HAP-1 (cell line): ENCODE measurements around the gene GPHA2.
A peak's percentile ranks its signal among the peaks of the same experiment; 100 is the strongest.
"Not testable (repeated sequence)": the region's sequence is repeated elsewhere in the genome, so short reads cannot be mapped to it uniquely, and the experiment has no call there.

Experiments
- DNase-seq, 2 experiments: peaks; one replicate each; pipeline ENCODE4 v3.0.0-alpha.2; 2016 to 2020; ENCODE audit warnings: low spot score in 2 of 2
- H3K27me3 ChIP-seq: fragments of 250-450 bp; sonication (Bioruptor Pico); 2 replicates; pipeline ENCODE4 v1.5.1; 2020; ENCODE audit warnings: low read depth, mild to moderate bottlenecking, moderate library complexity
- H3K36me3 ChIP-seq: fragments of 250-450 bp; sonication (Bioruptor Pico); replicated peaks from 2 replicates; pipeline ENCODE4 v1.5.1; 2020; ENCODE audit warnings: mild to moderate bottlenecking
- H3K4me1 ChIP-seq: fragments of 250-450 bp; sonication (Bioruptor Pico); 2 replicates; pipeline ENCODE4 v1.5.1; 2020; ENCODE audit warnings: mild to moderate bottlenecking
- H3K4me3 ChIP-seq: fragments of 250-450 bp; sonication (Bioruptor Pico); 2 replicates; pipeline ENCODE4 v1.5.1; 2020; ENCODE audit warnings: mild to moderate bottlenecking, moderate library complexity
- H3K9me3 ChIP-seq: fragments of 250-450 bp; sonication (Bioruptor Pico); 2 replicates; pipeline ENCODE4 v1.5.1; 2020; ENCODE audit warnings: mild to moderate bottlenecking, moderate library complexity
- in situ Hi-C: fragments of 300-500 bp; cut with MboI; formaldehyde crosslinking; loops from 3 replicates; pipeline ENCODE4 v1.14.3; 2020; ENCODE audit warnings: low sequenced_read_pairs, inconsistent platforms, mixed read lengths

The GPHA2 gene, protein sequence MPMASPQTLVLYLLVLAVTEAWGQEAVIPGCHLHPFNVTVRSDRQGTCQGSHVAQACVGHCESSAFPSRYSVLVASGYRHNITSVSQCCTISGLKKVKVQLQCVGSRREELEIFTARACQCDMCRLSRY

GRCh38 chr11:64935359-64936081 lies at the start of gene GPHA2:
Gene GPHA2, minus strand, starts transcription at chr11:64935893. Its CDS starts 433 bp downstream, at chr11:64935460.
- Histone ChIP-seq H3K36me3 (no peaks in the 10 kb centered on the region), H3K4me3 (no peak within 1 kb of the TSS), H3K27me3 (no peaks in the 10 kb centered on the region), H3K4me1 (no peaks in the 10 kb centered on the region), H3K9me3 (no peaks in the 10 kb centered on the region)
- in situ Hi-C loops: no loop called here
- DNase-seq: peak in 1 of 2 experiments; percentile 44

GRCh38 chr11:64983339-64983738 lies 47.6 kb upstream of the GPHA2 start:
- H3K36me3 ChIP-seq, H3K4me3 ChIP-seq, H3K4me1 ChIP-seq, H3K9me3 ChIP-seq, DNase-seq, in situ Hi-C loops: not testable (repeated sequence)
- peaks cover 11% of the 10 kb centered on the region; the same call in 1 of the 2 replicates for H3K27me3 ChIP-seq

DNA sequence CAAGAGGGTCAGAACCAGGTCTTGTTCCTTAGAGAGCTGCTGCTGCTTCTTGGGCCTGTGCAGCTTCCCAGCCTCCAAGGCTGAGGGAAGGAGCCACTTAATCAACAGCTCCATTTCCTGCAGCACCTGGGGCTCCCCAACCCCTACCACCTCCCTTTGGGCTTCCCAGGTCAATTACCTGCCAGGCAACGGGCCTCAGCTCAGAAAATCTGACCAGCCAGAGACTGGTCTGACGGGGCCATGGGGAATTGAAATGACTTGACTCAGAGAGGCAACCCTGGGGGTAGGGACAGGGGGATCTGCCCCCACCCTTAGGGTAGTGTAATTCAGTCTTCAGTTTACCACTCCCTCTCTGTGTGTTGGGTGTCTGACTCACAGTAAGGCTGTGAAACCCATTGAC lies 41.0 kb upstream of the GPHA2 start:
- DNase-seq: no peak
- H3K9me3 ChIP-seq: no peaks in the 10 kb centered on the region
- in situ Hi-C loops: no loop called here
- H3K36me3 ChIP-seq: no peaks in the 10 kb centered on the region
- peaks cover 10% of the 10 kb centered on the region; the same call in 1 of the 2 replicates for H3K27me3 ChIP-seq
- no peak overlapping the region for H3K4me3 ChIP-seq
- no peaks in the 10 kb centered on the region for H3K4me1 ChIP-seq

- no peaks in the 10 kb centered on the region for H3K4me1 ChIP-seq
- DNase-seq: no peak
- H3K27me3 ChIP-seq: no peaks in the 10 kb centered on the region
- in situ Hi-C loops: no loop called here
- no peak overlapping the region for H3K4me3 ChIP-seq
- H3K9me3 ChIP-seq: no peaks in the 10 kb centered on the region
- no peaks in the 10 kb centered on the region for H3K36me3 ChIP-seq
Observed at GRCh38 chr11:64974124-64974523, 38.4 kb upstream of the GPHA2 start.

- DNase-seq: no peak
- in situ Hi-C loops: no loop called here
- Histone ChIP-seq H3K27me3 (no peaks in the 10 kb centered on the region), H3K36me3 (no peaks in the 10 kb centered on the region), H3K4me1 (no peaks in the 10 kb centered on the region), H3K4me3 (no peak within 1 kb of the TSS), H3K9me3 (no peaks in the 10 kb centered on the region)
Observed at GRCh38 chr11:64971421-64972233, 35.9 kb upstream of the GPHA2 start, which contains the start of gene MAJIN. Gene MAJIN, minus strand, starts transcription at chr11:64972108. Its CDS starts 12,703 bp downstream, at chr11:64959405.

DNA sequence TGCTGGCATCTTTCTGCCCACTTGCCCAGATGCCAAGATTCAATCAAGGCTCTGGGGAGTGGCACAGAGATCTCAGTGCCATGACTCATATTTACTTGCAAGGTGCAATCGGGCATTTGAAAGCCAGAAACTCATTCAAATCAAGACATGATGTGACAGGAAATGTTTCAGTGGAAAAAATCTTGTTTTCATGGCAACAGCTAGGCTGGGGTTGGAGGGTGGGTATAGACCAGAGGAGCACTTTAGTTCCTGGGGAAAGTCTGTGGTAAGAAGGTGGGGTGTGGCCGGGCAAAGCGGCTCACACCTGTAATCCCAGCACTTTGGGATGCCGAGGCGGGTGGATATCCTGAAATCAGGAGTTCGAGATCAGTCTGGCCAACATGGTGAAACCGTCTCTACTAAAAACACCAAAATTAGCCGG lies 35.0 kb upstream of the GPHA2 start:
- Histone ChIP-seq H3K4me3 (no peak overlapping the region), H3K4me1 (no peaks in the 10 kb centered on the region), H3K36me3 (no peaks in the 10 kb centered on the region), H3K27me3 (no peaks in the 10 kb centered on the region), H3K9me3 (no peaks in the 10 kb centered on the region)
- in situ Hi-C loops: no loop called here
- no peak for DNase-seq

GRCh38 chr11:64969209-64969608 lies 33.5 kb upstream of the GPHA2 start:
- H3K27me3 ChIP-seq: no peaks in the 10 kb centered on the region
- no peaks in the 10 kb centered on the region for H3K4me1 ChIP-seq
- no peak for DNase-seq
- in situ Hi-C loops: no loop called here
- H3K36me3 ChIP-seq: no peaks in the 10 kb centered on the region
- no peaks in the 10 kb centered on the region for H3K9me3 ChIP-seq
- H3K4me3 ChIP-seq: no peak overlapping the region

DNA sequence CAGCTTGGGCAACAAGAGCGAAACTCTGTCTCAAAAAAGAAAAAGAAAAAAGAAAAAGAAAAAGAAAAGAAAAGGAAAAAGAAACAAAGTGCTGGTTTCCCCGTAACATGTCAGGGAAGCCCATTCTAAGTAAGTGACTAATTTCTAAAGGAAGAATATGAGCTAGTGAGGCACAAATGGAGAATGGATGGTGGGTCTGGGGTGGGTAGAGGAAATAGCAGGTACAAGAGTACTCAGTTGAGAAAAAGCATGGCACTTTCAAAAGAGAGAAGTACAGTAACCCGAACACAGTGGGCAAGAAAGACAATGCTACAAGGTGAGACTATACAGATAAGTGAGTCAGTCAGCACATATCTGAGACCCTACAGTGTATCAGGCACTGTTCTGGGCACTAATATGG lies 31.7 kb upstream of the GPHA2 start:
- DNase-seq: no peak
- no peaks in the 10 kb centered on the region for H3K27me3 ChIP-seq
- in situ Hi-C loops: no loop called here
- no peaks in the 10 kb centered on the region for H3K9me3 ChIP-seq
- H3K36me3 ChIP-seq: no peaks in the 10 kb centered on the region
- no peaks in the 10 kb centered on the region for H3K4me1 ChIP-seq
- no peak overlapping the region for H3K4me3 ChIP-seq

- H3K36me3 ChIP-seq: no peaks in the 10 kb centered on the region
- DNase-seq: no peak
- no peaks in the 10 kb centered on the region for H3K27me3 ChIP-seq
- H3K4me3 ChIP-seq: no peak overlapping the region
- H3K4me1 ChIP-seq: no peaks in the 10 kb centered on the region
- no peaks in the 10 kb centered on the region for H3K9me3 ChIP-seq
- in situ Hi-C loops: no loop called here
Observed at GRCh38 chr11:64963072-64963631, 27.5 kb upstream of the GPHA2 start.

DNA sequence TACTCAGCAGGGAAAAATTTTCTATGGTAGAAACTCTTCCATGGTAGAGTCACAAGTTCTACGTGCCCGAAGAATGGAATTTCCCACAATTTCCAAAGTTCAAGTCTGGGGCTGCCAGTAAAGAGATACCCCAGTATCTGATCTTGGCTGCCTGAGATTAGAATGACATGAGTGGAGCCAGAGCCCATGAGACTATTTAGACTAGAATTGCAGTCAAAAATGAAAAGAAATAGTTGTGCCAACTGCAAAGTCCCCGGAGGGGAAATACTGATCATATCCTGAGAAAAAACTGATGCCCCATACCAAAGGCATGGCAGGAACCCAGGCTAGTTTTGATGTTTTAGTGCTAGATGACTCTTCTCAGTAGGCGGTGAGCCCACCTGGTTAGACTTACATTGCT lies 25.0 kb upstream of the GPHA2 start:
- no peak for DNase-seq
- H3K27me3 ChIP-seq: no peaks in the 10 kb centered on the region
- in situ Hi-C loops: no loop called here
- no peaks in the 10 kb centered on the region for H3K36me3 ChIP-seq
- no peaks in the 10 kb centered on the region for H3K9me3 ChIP-seq
- H3K4me3 ChIP-seq: no peak overlapping the region
- no peaks in the 10 kb centered on the region for H3K4me1 ChIP-seq

DNA sequence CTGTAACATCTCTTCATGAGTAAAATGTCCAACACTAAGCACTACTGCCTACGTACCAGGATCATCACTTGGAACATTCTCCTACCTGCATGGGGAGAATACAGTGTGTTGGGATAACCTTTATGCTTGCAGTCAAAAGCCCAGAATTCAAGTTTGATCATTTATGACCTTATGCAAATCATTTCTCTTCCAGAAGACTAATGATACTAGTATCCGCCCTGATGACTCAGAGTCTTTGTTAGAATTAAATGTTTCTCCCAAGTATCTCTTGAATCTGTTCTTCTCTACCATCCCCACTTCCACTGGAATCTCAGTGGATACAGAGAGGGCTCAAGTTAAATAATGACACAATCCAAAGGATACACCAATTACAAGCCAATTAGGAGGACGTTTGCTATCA lies 23.8 kb upstream of the GPHA2 start:
- DNase-seq: no peak
- Histone ChIP-seq H3K4me3 (no peak overlapping the region), H3K27me3 (peaks cover 6% of the 10 kb centered on the region; the same call in 1 of the 2 replicates), H3K4me1 (no peaks in the 10 kb centered on the region), H3K36me3 (no peaks in the 10 kb centered on the region), H3K9me3 (no peaks in the 10 kb centered on the region)
- in situ Hi-C loops: no loop called here

- Histone ChIP-seq H3K36me3 (no peaks in the 10 kb centered on the region), H3K4me3 (no peak overlapping the region), H3K9me3 (no peaks in the 10 kb centered on the region), H3K27me3 (peaks cover 14% of the 10 kb centered on the region), H3K4me1 (no peaks in the 10 kb centered on the region)
- in situ Hi-C loops: no loop called here
- DNase-seq: no peak
Observed at GRCh38 chr11:64954201-64954600, 18.5 kb upstream of the GPHA2 start.

DNA sequence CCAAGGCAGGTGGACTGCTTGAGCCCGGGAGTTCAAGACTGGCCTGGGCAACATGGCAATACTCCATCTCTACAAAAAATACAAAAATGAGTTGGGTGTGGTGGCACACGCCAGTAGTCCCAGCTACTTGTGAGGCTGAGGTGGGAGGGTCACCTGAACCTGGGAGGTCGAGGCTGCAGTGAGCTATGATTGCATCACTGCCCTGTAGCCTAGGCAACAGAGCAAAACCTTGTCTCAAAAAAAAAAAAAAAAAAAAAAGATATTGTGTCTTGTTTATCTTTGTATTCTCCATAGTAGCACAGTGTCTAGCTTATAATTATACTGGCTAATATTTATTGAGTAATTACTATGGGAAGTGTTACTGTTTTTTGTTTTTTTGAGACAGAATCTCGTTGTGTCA lies 15.8 kb upstream of the GPHA2 start:
- DNase-seq: no peak
- no peaks in the 10 kb centered on the region for H3K36me3 ChIP-seq
- no peaks in the 10 kb centered on the region for H3K9me3 ChIP-seq
- H3K4me1 ChIP-seq: no peaks in the 10 kb centered on the region
- peaks cover 14% of the 10 kb centered on the region for H3K27me3 ChIP-seq
- in situ Hi-C loops: no loop called here
- H3K4me3 ChIP-seq: no peak overlapping the region
